HL-60 (cell line): ENCODE data around the gene STRIP2.

ENCODE experiments used
- POLR2AphosphoS5 ChIP-seq: IDR thresholded peaks from 2 replicates; pipeline ENCODE4 v1.6.1; 2012; ENCODE audit warnings: low read depth
- REST ChIP-seq: IDR thresholded peaks from 2 replicates; pipeline ENCODE4 v1.6.1; 2012; ENCODE audit warnings: low read depth; ENCODE audit not compliant: insufficient replicate concordance
- SPI1 ChIP-seq: IDR thresholded peaks from 2 replicates; pipeline ENCODE4 v1.6.1; 2012; ENCODE audit warnings: low read depth, mild to moderate bottlenecking, borderline replicate concordance

GRCh38 chr7:129431911-129432643 lies 2.2 kb upstream of the STRIP2 start:
- TF ChIP-seq POLR2AphosphoS5 (no peak), SPI1 (no peak), REST (no peak)
